PC-3 (cell line): ENCODE data around the gene PRKCE. TPM values are rescaled to one million over a fixed set of nuclear protein-coding genes. Genes with fewer than 3 reads are reported as not detected.

Experiments used
- ATAC-seq: fragments of 200-7000 bp; cut with Tn5 transposase; 2 replicates; pipeline ENCODE4 v1.9.1; 2020; ENCODE audit warnings: mild to moderate bottlenecking, moderate library complexity
- BruUV-seq: library from RNA; stranded (reverse); fragments of 400-500 nt; replicated peaks from 2 replicates; lab custom pipeline; 2021; lab: Mats Ljungman, UMichigan
- CTCF ChIA-PET: fragments of 300-600 bp; sonication (Branson Sonifier 250); formaldehyde crosslinking; loops from one replicate; lab custom pipeline; 2022; ENCODE audit warnings: antibody characterized with exemption; lab: Charles Lee
- POLR2A ChIA-PET: fragments of 300-600 bp; sonication (Branson Sonifier 250); formaldehyde crosslinking; loops from one replicate; lab custom pipeline; 2022; ENCODE audit warnings: antibody characterized with exemption; ENCODE audit not compliant: unreplicated experiment; lab: Charles Lee
- DNase-seq: peaks from one replicate; pipeline ENCODE4 v3.0.0-alpha.2; 2015
- H2AFZ ChIP-seq: fragments of 300-600 bp; sonication (generic); 2 replicates; pipeline ENCODE4 v1.6.0; 2016; ENCODE audit warnings: antibody characterized with exemption, low read length
- H3F3A ChIP-seq: fragments of 300-600 bp; sonication (generic); one replicate; pipeline ENCODE4 v1.6.0; 2017; ENCODE audit warnings: antibody characterized with exemption, low read length, control low read depth, mild to moderate bottlenecking; ENCODE audit not compliant: unreplicated experiment
- H3K27ac ChIP-seq: fragments of 300-600 bp; sonication (generic); 2 replicates; pipeline ENCODE4 v1.5.1; 2016; ENCODE audit warnings: mild to moderate bottlenecking, low read length
- H3K27me3 ChIP-seq: fragments of 300-600 bp; sonication (generic); 2 replicates; pipeline ENCODE4 v1.6.1; 2016; ENCODE audit warnings: low read length, mixed read lengths
- H3K36me3 ChIP-seq: fragments of 300-600 bp; sonication (generic); 2 replicates; pipeline ENCODE4 v1.6.1; 2016; ENCODE audit warnings: low read depth, mixed run types, low read length, mixed read lengths
- H3K4me1 ChIP-seq: fragments of 300-600 bp; sonication (generic); 2 replicates; pipeline ENCODE4 v1.5.1; 2016; ENCODE audit warnings: low read length; ENCODE audit not compliant: insufficient read depth
- H3K4me2 ChIP-seq: fragments of 300-600 bp; sonication (generic); 2 replicates; pipeline ENCODE4 v1.6.0; 2016; ENCODE audit warnings: low read length
- H3K4me3 ChIP-seq: fragments of 300-600 bp; sonication (generic); 2 replicates; pipeline ENCODE4 v1.5.1; 2016; ENCODE audit warnings: mild to moderate bottlenecking, low read length, mixed read lengths
- H3K79me2 ChIP-seq: fragments of 300-600 bp; sonication (generic); 2 replicates; pipeline ENCODE4 v1.6.1; 2017; ENCODE audit warnings: low read length, mixed read lengths
- H3K9ac ChIP-seq: fragments of 300-600 bp; sonication (generic); 2 replicates; pipeline ENCODE4 v1.6.0; 2016; ENCODE audit warnings: mild to moderate bottlenecking, low read length
- H3K9me2 ChIP-seq: fragments of 300-600 bp; sonication (generic); replicated peaks from 2 replicates; pipeline ENCODE4 v1.6.1; 2016; ENCODE audit warnings: mixed run types, low read length, mixed read lengths
- H3K9me3 ChIP-seq: fragments of 300-600 bp; sonication (generic); 2 replicates; pipeline ENCODE4 v1.6.1; 2016; ENCODE audit warnings: low read length, mixed read lengths
- H4K20me1 ChIP-seq: fragments of 300-600 bp; sonication (generic); 2 replicates; pipeline ENCODE4 v1.6.1; 2016; ENCODE audit warnings: low read length, mixed read lengths
- CTCF ChIP-seq: fragments of 300-600 bp; sonication (generic); conservative IDR thresholded peaks from 2 replicates; pipeline ENCODE4 v1.5.1; 2017; ENCODE audit warnings: antibody characterized with exemption, low read depth, mild to moderate bottlenecking, low read length
- EZH2 ChIP-seq: fragments of 300-600 bp; sonication (generic); IDR thresholded peaks from one replicate; pipeline ENCODE4 v1.6.1; 2017; ENCODE audit warnings: antibody characterized with exemption, mild to moderate bottlenecking, low read length; ENCODE audit not compliant: unreplicated experiment
- EZH2phosphoT487 ChIP-seq: fragments of 300-600 bp; sonication (generic); IDR thresholded peaks from 2 replicates; pipeline ENCODE4 v1.6.1; 2018; ENCODE audit warnings: mild to moderate bottlenecking, antibody characterized with exemption, low read length, borderline replicate concordance
- intact Hi-C: fragments of 100-400 bp; cut with micrococcal nuclease; formaldehyde crosslinking; loops from 2 replicates; pipeline ENCODE4 v1.9.0; 2023
- total RNA-seq: library from RNA; depleted of rRNA; stranded (reverse); fragments of >200 nt; gene quantifications from 2 replicates; pipeline ENCODE4 v1.2.3, GENCODE V29; 2014

Gene PRKCE
- total RNA-seq, 1 experiment from 2014 or later = 7.0 TPM

- intact Hi-C loops = no loop called here
- H3K27ac ChIP-seq = no peak overlapping the region
- no peak overlapping the region for H2AFZ ChIP-seq
- H3K9ac ChIP-seq = no peak overlapping the region
- no peak overlapping the region for H3K4me2 ChIP-seq
- no peaks in the 10 kb centered on the region for H3K79me2 ChIP-seq
- no peak overlapping the region for H3K4me3 ChIP-seq
- H3K4me1 ChIP-seq = no peaks in the 10 kb centered on the region
- no peaks in the 10 kb centered on the region for H3F3A ChIP-seq
- CTCF ChIA-PET = no interaction called here
- no peaks in the 10 kb centered on the region for H3K36me3 ChIP-seq
- H3K27me3 ChIP-seq = no peaks in the 10 kb centered on the region
- BruUV-seq = no TSS peak
- H4K20me1 ChIP-seq = no peaks in the 10 kb centered on the region
- ATAC-seq (no peak), DNase-seq (no peak)
- no peak for TF ChIP-seq EZH2phosphoT487
- TF ChIP-seq EZH2 = no peak
- TF ChIP-seq CTCF = no peak
- POLR2A ChIA-PET = no interaction called here
- H3K9me2 ChIP-seq = no peaks in the 10 kb centered on the region
- no peaks in the 10 kb centered on the region for H3K9me3 ChIP-seq
These were observed 251.4 kb downstream of the PRKCE start for GRCh38 chr2:45902781-45903375.

- ChIA-PET CTCF (no interaction called here), POLR2A (no interaction called here)
- H3K9ac ChIP-seq = no peak overlapping the region
- TF ChIP-seq EZH2 = no peak
- TF ChIP-seq EZH2phosphoT487 = no peak
- no peak for TF ChIP-seq CTCF
- no peaks in the 10 kb centered on the region for H3F3A ChIP-seq
- no peak overlapping the region for H3K27ac ChIP-seq
- intact Hi-C loops = no loop called here
- ATAC-seq = no peak
- H3K9me3 ChIP-seq = no peaks in the 10 kb centered on the region
- no peaks in the 10 kb centered on the region for H3K36me3 ChIP-seq
- H3K4me3 ChIP-seq = no peak overlapping the region
- no peak overlapping the region for H3K4me2 ChIP-seq
- H4K20me1 ChIP-seq = no peaks in the 10 kb centered on the region
- H3K79me2 ChIP-seq = no peaks in the 10 kb centered on the region
- DNase-seq = no peak
- BruUV-seq = no TSS peak
- peaks cover 12% of the 10 kb centered on the region for H3K4me1 ChIP-seq
- H2AFZ ChIP-seq = no peak overlapping the region
- no peaks in the 10 kb centered on the region for H3K27me3 ChIP-seq
- no peaks in the 10 kb centered on the region for H3K9me2 ChIP-seq
These were observed 252.9 kb downstream of the PRKCE start for GRCh38 chr2:45904267-45904945.

- BruUV-seq = no TSS peak
- DNase-seq = no peak
- intact Hi-C loops = no loop called here
- TF ChIP-seq EZH2phosphoT487 = no peak
- TF ChIP-seq EZH2 = no peak
- TF ChIP-seq CTCF = no peak
- no peak overlapping the region for H3K27ac ChIP-seq
- H3K4me3 ChIP-seq = no peak overlapping the region
- peaks cover 19% of the 10 kb centered on the region for H3K4me1 ChIP-seq
- no peaks in the 10 kb centered on the region for H3F3A ChIP-seq
- ChIA-PET CTCF (no interaction called here), POLR2A (no interaction called here)
- H3K4me2 ChIP-seq = no peak overlapping the region
- H3K9me2 ChIP-seq = no peaks in the 10 kb centered on the region
- H4K20me1 ChIP-seq = no peaks in the 10 kb centered on the region
- no peak overlapping the region for H2AFZ ChIP-seq
- no peaks in the 10 kb centered on the region for H3K79me2 ChIP-seq
- no peak for ATAC-seq
- no peak overlapping the region for H3K9ac ChIP-seq
- no peaks in the 10 kb centered on the region for H3K27me3 ChIP-seq
- no peaks in the 10 kb centered on the region for H3K9me3 ChIP-seq
- H3K36me3 ChIP-seq = no peaks in the 10 kb centered on the region
These were observed 253.6 kb downstream of the PRKCE start for GRCh38 chr2:45904946-45905631.
